PC-9 (cell line): Measurements from ENCODE around the gene ATG5.

Source experiments
- EZH2 ChIP-seq: fragments of 200-600 bp; sonication (generic); IDR thresholded peaks from 2 replicates; pipeline ENCODE4 v1.8.0; 2017; ENCODE audit warnings: antibody characterized with exemption, low read depth
- TF ChIP-seq, protein P1 (sequence below): fragments of 200-600 bp; sonication (generic); conservative IDR thresholded peaks from 2 replicates; pipeline ENCODE4 v1.6.1; 2017; ENCODE audit warnings: mixed run types, antibody characterized with exemption, mild to moderate bottlenecking, moderate library complexity

DNA sequence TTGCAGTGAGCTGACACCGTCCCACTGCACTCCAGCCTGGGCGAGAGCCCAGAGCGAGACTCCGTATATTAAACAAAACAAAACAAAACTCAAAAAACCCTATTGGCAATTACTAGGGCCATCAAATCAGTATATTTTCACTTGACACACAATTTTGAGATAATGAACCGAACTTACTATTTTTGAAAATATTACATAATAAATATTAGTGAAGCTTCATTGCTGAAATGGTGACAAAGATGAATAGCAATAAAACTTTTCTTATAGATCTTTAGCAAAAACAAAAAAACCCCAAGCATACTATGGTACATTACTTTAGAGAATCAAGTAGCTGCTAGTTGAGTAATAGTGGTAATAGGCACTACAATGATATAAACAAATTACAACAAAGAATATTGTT is 113.0 kb downstream of the ATG5 start:
- TF ChIP-seq, protein P1, sequence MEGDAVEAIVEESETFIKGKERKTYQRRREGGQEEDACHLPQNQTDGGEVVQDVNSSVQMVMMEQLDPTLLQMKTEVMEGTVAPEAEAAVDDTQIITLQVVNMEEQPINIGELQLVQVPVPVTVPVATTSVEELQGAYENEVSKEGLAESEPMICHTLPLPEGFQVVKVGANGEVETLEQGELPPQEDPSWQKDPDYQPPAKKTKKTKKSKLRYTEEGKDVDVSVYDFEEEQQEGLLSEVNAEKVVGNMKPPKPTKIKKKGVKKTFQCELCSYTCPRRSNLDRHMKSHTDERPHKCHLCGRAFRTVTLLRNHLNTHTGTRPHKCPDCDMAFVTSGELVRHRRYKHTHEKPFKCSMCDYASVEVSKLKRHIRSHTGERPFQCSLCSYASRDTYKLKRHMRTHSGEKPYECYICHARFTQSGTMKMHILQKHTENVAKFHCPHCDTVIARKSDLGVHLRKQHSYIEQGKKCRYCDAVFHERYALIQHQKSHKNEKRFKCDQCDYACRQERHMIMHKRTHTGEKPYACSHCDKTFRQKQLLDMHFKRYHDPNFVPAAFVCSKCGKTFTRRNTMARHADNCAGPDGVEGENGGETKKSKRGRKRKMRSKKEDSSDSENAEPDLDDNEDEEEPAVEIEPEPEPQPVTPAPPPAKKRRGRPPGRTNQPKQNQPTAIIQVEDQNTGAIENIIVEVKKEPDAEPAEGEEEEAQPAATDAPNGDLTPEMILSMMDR = no peak
- no peak for TF ChIP-seq EZH2
